Occipital lobe (tissue), 2 donors: ENCODE results near the gene TEX44. TPM values are rescaled to one million over a fixed set of nuclear protein-coding genes. Genes with fewer than 3 reads are reported as not detected.
A peak's percentile ranks its signal among the peaks of the same experiment; 100 is the strongest.

ENCODE experiments used
- DNase-seq: peaks from one replicate; lab custom pipeline; 2025; lab: John Stamatoyannopoulos, UW
- total RNA-seq: library from RNA; depleted of rRNA; stranded (reverse); fragments of >200 nt; gene quantifications from one replicate; pipeline ENCODE4 v1.2.3, GENCODE V29; 2014

The TEX44 gene
- total RNA-seq, 1 donor from 2014 or later, result not detected

DNA sequence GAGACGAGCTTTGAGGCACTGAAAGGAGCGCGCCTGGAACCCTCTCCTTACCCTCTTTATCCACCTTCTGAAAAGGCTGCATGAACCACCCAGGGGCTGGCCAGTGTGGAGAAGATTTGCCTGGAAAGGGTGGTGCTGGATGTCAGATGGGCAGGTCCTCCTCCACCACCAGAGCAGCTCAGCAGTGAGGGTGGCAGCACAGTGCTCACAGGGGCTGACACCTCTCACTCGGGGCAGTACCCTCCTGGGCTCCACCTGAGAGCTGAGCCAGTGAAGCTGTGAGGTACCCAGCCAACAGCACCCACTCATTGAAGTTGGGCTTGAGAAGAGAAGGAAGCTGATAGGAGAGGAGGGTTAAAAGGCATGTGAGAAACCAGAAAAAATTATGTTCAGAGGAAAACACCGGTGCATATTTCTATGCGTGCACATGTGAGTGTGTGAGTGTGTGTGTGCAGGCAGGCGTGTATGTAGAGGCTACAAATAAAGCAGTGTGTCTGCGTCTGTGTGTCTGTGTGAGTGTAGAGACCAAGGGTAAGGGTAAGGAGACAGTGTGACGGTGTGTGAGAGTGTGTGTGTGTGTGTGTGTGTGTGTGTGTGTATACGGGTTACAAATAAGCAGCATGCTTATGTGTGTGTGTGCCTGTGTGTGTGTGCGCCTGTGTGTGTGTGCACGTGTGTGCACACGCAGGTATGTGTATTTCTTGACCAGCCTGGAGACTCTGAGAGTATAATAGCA lies 40.7 kb downstream of the TEX44 start:
- DNase-seq, result no peak

DNA sequence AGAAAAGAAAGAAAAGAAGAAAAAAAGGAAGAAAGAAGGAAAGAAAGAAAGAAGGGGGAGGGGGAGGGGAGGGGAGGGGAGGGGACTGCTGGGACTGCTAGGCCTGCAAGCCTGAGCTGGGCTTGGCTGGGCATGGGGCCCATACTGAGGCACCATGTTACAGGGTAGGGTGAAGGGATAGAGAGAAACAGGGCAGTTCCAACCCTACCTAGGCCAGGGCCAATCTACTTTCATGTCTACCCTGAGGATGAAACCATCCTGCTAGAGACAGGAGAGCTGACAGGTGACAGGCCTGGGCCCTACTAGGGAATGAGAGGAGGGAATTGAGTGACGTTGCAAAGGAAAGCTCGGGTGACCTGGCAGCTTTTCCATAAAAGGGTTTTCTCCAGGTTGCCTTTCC lies 41.7 kb downstream of the TEX44 start:
- DNase-seq, result no peak

DNA sequence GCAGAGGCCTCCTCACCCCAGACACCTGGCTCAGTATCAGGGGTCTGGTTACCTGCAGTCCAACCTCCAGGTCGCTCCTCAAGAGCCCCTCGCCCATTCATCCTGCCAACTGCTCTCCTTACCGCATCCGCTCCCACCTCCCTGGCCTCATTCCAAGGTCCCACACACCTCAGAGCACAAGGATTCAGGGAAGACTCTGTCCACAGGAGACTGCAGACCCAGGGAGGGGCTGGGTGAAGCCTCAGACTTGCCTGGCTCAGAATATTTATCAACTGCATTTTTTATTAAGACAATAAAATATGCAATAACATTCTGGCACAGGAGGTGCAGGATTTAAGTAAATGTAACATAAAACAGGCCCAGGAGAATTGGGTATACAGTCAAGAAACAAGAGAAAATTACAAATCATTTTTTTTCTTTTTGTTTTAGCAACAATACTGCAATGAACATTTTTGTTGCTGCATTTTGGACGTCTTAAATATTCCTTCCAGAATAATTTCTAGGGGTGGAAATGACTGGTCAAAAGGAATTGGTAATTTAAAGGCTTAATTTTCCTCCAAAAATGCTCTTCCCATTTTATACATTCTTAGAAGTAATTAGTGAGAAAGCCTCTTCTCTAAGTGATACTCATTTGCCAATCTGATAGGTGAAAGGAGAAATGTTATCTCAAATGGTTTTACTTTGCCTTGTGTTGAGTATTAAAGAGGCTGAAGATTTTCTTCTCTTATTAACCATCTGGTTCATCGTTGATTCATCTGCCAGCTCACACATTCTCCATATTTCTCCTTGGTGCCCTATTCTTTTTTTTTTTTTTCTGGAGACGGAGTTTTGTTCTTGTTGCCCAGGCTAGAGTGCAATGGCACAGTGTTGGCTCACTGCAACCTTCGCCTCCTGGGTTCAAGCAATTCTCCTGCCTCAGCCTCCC lies 42.5 kb downstream of the TEX44 start:
- no peak for DNase-seq

DNA sequence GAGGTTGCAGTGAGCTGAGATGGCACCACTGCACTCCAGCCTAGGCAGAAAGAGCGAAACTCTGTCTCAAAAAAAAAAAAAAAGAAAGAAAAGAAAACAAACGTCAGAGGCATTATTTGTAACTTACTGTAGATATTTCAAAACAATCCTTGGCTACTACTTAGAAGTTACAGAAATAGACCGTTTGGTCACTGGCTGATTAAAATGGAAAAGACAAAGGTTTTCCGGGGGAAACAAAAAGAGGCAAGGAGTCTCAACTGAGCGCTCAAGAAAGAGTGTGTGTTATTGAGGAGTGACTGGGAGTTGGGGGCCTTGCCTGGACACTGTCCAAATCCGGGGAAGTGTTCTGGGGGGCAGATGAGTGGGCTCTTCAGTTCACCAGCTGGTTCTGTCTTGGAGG lies 47.6 kb downstream of the TEX44 start:
- DNase-seq, result no peak

DNA sequence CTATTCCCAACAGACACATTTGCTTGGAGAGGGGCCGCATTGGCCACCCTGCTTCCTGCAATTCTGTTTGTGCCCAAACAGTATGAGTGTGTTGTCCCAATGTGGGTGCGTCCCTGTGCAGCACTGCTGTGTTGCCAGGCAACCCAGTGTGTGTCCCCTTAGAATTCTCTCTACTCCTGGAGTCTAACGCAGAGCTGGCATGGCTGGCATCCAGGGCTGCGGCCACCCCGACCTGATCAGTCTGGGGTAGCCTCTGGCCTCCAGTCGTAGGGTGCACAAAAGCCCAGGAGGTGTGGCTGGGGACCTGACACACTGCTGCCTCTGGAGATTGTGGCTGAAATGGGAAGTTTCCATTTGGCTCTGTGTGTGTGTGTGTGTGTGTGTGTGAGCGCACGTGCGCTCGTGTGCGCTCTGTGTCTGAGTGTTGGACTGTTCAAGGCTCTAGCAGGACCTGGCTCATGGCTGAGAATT lies 48.0 kb downstream of the TEX44 start:
- DNase-seq, result peak; percentile 40

GRCh38 chr2:231642631-231643494 lies 50.2 kb downstream of the TEX44 start:
- DNase-seq, result peak; percentile 38

DNA sequence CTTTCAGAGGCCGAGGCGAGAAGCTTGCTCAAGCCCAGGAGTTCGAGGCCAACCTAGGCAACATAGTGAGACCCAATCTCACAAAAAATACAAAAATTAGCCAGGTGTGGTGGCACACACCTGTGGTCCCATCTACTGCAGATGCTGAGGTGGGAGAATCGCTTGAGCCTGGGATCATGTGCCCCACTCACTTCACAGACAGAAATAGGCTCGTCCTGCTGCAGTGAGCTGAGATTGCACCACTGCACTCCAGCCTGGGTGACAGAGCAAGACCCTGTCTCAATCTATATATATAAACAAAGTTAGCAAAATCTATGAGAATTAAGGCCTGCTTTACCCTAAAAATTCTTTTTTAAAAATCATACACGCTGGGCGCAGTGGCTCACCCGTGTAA lies 50.8 kb downstream of the TEX44 start:
- no peak for DNase-seq

Other genes starting within 250 kb of the TEX44 start
- gene B3GNT7, start 197.2 kb upstream of the TEX44 start, total RNA-seq, result 1.2 TPM
- 113 TPM for gene NCL, start 128.4 kb upstream of the TEX44 start, total RNA-seq
- not detected for gene NMUR1, start 62.4 kb upstream of the TEX44 start, total RNA-seq
- gene PTMA, start 115.7 kb downstream of the TEX44 start, total RNA-seq, result 647 TPM
- 25.4 TPM for gene PDE6D, start 188.4 kb downstream of the TEX44 start, total RNA-seq
- gene COPS7B, start 193.6 kb downstream of the TEX44 start, total RNA-seq, result 22.3 TPM